ENCODE results near the gene ARPC2. TPM values are rescaled to one million over a fixed set of nuclear protein-coding genes. Genes with fewer than 3 reads are reported as not detected.
"Not testable (repeated sequence)": the region's sequence is repeated elsewhere in the genome, so short reads cannot be mapped to it uniquely, and the experiment has no call there.

The ARPC2 gene
- polyA plus RNA-seq, 1 experiment: 831 TPM

DNA sequence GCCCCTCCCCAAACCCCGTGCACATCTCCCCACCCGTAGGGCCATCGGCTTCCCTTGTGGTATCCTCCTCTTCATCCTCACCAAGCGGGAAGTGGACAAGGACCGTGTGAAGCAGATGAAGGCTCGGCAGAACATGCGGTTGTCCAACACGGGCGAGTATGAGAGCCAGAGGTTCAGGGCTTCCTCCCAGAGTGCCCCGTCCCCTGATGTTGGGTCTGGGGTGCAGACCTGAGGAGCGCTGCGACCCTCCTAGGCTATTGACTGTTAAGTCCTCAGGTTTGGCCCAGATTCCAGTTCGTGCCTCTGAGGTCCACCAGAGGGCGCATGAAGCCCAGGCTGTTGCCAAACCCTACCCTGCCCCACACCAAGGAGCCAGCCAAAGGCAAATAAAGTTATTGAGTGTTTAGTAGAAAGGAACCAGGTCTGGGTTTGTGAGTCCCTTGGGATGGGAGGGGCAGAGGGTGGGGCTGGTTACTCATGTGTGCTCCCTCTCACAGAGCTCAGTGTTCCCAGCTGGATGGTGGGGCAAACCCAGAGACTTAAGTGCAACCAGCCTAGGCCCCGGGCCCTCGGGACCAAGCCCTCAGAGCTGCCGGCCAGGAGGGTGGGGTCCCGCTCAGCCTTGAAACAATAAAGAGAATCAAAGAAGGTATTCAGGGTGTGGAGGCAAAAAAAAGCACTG lies 55.7 kb downstream of the ARPC2 start:
- TF ChIP-seq, protein P1, sequence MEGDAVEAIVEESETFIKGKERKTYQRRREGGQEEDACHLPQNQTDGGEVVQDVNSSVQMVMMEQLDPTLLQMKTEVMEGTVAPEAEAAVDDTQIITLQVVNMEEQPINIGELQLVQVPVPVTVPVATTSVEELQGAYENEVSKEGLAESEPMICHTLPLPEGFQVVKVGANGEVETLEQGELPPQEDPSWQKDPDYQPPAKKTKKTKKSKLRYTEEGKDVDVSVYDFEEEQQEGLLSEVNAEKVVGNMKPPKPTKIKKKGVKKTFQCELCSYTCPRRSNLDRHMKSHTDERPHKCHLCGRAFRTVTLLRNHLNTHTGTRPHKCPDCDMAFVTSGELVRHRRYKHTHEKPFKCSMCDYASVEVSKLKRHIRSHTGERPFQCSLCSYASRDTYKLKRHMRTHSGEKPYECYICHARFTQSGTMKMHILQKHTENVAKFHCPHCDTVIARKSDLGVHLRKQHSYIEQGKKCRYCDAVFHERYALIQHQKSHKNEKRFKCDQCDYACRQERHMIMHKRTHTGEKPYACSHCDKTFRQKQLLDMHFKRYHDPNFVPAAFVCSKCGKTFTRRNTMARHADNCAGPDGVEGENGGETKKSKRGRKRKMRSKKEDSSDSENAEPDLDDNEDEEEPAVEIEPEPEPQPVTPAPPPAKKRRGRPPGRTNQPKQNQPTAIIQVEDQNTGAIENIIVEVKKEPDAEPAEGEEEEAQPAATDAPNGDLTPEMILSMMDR (IDR thresholded peaks at IDR 0.05; ENCODE audit: insufficient read depth, low read depth, low read length): peak; percentile 95
- POLR2A ChIA-PET: interaction anchor here (1.0 kb wide), 1 partner anchor 14 kb away, joined by 3 read pairs; no protein-coding TSS in a partner anchor
- Histone ChIP-seq H3K27me3 (ENCODE audit: control insufficient read depth, insufficient read depth, low read length) (no peaks in the 10 kb centered on the region), H3K4me3 (ENCODE audit: low read depth, low read length) (no peak overlapping the region), H3K36me3 (ENCODE audit: control insufficient read depth, insufficient read depth, low read length) (peaks cover 25% of the 10 kb centered on the region)
- DNase-seq (ENCODE audit: low read depth): peak; percentile 79
- CTCF ChIA-PET: interaction anchor here (0.6 to 8.1 kb wide), 22 partner anchors 10 to 194 kb away, joined by 3 to 87 read pairs (median 4); partner anchors contain the start of genes CATIP and TMBIM1

DNA sequence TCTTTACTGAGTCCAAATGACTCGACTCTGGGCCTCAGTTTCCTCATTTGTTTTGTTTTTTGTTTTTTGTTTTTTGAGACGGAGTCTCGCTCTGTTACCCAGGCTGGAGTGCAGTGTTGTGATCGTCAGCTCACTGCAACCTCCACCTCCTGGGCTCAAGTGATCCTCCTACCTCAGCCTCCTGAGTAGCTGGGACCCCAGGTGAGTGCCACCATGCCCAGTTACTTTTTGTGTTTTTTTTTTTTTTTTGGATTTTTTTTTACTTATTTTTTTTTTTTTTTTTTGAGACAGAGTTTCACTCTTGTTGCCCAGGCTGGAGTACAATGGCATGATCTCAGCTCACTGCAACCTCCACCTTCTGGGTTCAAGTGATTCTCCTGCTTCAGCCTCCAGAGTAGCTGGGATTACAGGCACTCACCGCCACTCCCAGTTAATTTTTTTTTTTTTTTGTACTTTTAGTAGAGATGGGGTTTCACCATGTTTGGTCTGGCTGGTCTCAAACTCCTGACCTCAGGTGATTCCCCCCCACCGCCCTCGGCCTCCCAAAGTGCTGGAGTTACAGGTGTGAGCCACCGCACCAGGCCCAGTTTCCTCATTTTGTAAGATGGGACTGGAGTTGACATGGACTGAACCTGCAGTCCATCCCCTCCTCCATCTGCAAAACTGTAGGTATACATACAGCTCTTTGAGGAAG lies 56.4 kb downstream of the ARPC2 start:
- H3K36me3 ChIP-seq (ENCODE audit: control insufficient read depth, insufficient read depth, low read length): peaks cover 30% of the 10 kb centered on the region
- H3K4me3 ChIP-seq (ENCODE audit: low read depth, low read length); H3K27me3 ChIP-seq (ENCODE audit: control insufficient read depth, insufficient read depth, low read length); DNase-seq (ENCODE audit: low read depth): not testable (repeated sequence)
- CTCF ChIA-PET: interaction anchor here (0.6 to 8.1 kb wide), 20 partner anchors 9 to 193 kb away, joined by 3 to 87 read pairs (median 5); partner anchors contain the start of genes CATIP and TMBIM1
- POLR2A ChIA-PET: interaction anchor here (1.0 kb wide), 1 partner anchor 13 kb away, joined by 3 read pairs; no protein-coding TSS in a partner anchor

DNA sequence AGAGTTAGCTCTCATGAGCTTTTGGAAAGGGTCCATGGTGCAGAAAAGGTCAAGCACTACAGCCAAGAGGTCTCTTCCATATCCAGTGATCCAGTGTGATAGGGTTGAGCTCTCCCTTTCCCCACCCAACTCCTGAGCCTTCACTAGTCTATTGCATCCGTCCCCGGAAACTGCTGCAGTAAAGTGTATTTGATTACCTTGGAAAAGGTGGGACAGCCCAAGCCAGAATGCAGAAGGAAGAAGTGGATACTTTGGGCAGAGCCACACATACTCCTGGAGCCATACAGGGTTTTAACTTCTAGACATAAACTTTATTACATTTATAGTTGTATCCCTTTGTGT lies 56.9 kb downstream of the ARPC2 start:
- TF ChIP-seq, protein P1 (IDR thresholded peaks at IDR 0.05; ENCODE audit: insufficient read depth, low read depth, low read length): no peak
- no peak for DNase-seq (ENCODE audit: low read depth)
- H3K4me3 ChIP-seq (ENCODE audit: low read depth, low read length): no peak overlapping the region
- peaks cover 34% of the 10 kb centered on the region for H3K36me3 ChIP-seq (ENCODE audit: control insufficient read depth, insufficient read depth, low read length)
- CTCF ChIA-PET: interaction anchor here (1.1 to 8.1 kb wide), 10 partner anchors 12 to 192 kb away, joined by 3 to 87 read pairs (median 8); partner anchors contain the start of genes CATIP and TMBIM1
- POLR2A ChIA-PET: no interaction called here
- no peaks in the 10 kb centered on the region for H3K27me3 ChIP-seq (ENCODE audit: control insufficient read depth, insufficient read depth, low read length)

DNA sequence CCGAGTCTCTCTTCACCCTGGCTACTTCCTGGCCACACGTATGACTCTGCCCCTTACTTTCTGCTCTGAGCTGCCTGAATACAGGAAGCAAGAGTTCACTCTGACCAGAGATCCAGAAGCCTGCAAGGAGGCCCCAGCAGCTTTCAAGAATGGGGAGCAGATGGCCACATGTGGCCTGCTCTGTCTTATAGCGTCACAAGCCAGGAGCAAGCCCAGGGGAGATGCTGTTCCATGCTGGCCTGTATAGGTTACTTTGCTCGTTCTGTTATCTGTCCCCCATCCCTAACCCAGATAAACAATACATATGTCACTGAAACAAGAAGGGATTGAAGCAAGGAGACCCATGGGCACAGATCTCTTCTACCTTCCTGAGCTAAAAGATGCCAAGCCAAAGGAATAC lies 57.6 kb downstream of the ARPC2 start:
- Histone ChIP-seq H3K36me3 (ENCODE audit: control insufficient read depth, insufficient read depth, low read length) (peaks cover 39% of the 10 kb centered on the region), H3K4me3 (ENCODE audit: low read depth, low read length) (no peak overlapping the region), H3K27me3 (ENCODE audit: control insufficient read depth, insufficient read depth, low read length) (no peaks in the 10 kb centered on the region)
- DNase-seq (ENCODE audit: low read depth): no peak
- ChIA-PET POLR2A (no interaction called here), CTCF (interaction anchor here (1.2 to 8.1 kb wide), 6 partner anchors 11 to 122 kb away, joined by 4 to 87 read pairs (median 19); partner anchors contain the start of genes CATIP and TMBIM1)
- TF ChIP-seq, protein P1 (IDR thresholded peaks at IDR 0.05; ENCODE audit: insufficient read depth, low read depth, low read length): no peak

DNA sequence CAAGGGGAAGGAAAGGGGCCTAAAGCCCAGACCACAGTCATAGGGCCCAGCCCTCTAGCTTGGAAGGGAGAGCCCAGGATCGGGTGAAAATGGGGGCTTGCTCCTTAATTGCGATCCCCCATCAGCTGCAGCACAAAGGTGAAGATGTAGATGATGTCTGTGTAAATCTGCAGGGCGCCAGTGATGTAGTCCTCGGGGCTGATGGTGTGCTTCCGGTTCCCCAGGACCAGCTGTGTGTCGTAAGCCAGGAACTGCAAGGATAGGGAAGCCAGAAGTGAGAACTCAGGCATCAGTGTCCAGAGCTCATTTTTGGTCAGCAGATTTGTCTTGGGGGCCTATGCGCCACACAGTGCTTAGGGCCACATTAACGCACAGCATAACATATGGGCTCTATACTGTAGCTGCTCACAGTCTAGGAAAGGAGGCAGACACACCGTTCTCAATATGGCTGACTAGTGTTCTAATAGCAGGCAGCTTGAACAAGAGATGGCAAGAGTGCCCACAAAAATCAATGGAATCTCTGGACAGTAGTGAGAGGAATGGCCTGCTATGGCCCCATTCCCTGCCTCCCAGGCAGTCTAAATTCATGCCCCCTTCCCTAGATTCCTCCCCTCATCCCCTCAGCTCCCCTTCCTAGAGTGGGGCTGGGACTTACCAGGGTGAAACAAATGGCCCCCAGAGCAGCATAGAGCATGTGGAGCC lies 58.5 kb downstream of the ARPC2 start:
- TF ChIP-seq, protein P1 (IDR thresholded peaks at IDR 0.05; ENCODE audit: insufficient read depth, low read depth, low read length): no peak
- ChIA-PET POLR2A (no interaction called here), CTCF (interaction anchor here (1.2 to 8.1 kb wide), 6 partner anchors 10 to 121 kb away, joined by 4 to 87 read pairs (median 19); partner anchors contain the start of genes CATIP and TMBIM1)
- Histone ChIP-seq H3K36me3 (ENCODE audit: control insufficient read depth, insufficient read depth, low read length) (peaks cover 47% of the 10 kb centered on the region), H3K27me3 (ENCODE audit: control insufficient read depth, insufficient read depth, low read length) (no peaks in the 10 kb centered on the region), H3K4me3 (ENCODE audit: low read depth, low read length) (no peak overlapping the region)
- no peak for DNase-seq (ENCODE audit: low read depth)

All from BJ (cell line).